GM12878 (cell line): ENCODE data around the gene CHD1.

Source experiments
- EP300 ChIP-seq, 2 experiments: fragments of 150-350 bp in 1 of 2; IDR thresholded peaks; 2 replicates each; pipeline ENCODE4 v1.6.1; 2011 to 2012; ENCODE audit warnings: low read depth in 2 of 2, low read length in 2 of 2, borderline replicate concordance in 1 of 2, improper control_type of control experiment in 1 of 2, inconsistent platforms in 1 of 2; ENCODE audit not compliant: control insufficient read depth in 1 of 2
- KDM1A ChIP-seq: fragments of 200-600 bp; sonication (generic); IDR thresholded peaks from 2 replicates; pipeline ENCODE4 v1.6.1; 2016; ENCODE audit warnings: borderline replicate concordance
- MYC ChIP-seq: IDR thresholded peaks from 2 replicates; pipeline ENCODE4 v1.6.1; 2011; ENCODE audit warnings: mild to moderate bottlenecking, low read length, moderate library complexity, inconsistent platforms; ENCODE audit not compliant: insufficient read depth, insufficient replicate concordance, insufficient read length, severe bottlenecking
- USF2 ChIP-seq: IDR thresholded peaks from 2 replicates; pipeline ENCODE4 v1.6.1; 2011; ENCODE audit warnings: low read depth, low read length, improper control_type of control experiment, borderline replicate concordance
- TF ChIP-seq, protein P1 (sequence below): fragments of 150-350 bp; IDR thresholded peaks from 2 replicates; pipeline ENCODE4 v1.6.1; 2014; ENCODE audit warnings: mild to moderate bottlenecking, low read depth, low read length
- TF ChIP-seq, protein P2 (sequence below): IDR thresholded peaks from 2 replicates; pipeline ENCODE4 v1.6.1; 2012; ENCODE audit warnings: low read length, inconsistent platforms

DNA sequence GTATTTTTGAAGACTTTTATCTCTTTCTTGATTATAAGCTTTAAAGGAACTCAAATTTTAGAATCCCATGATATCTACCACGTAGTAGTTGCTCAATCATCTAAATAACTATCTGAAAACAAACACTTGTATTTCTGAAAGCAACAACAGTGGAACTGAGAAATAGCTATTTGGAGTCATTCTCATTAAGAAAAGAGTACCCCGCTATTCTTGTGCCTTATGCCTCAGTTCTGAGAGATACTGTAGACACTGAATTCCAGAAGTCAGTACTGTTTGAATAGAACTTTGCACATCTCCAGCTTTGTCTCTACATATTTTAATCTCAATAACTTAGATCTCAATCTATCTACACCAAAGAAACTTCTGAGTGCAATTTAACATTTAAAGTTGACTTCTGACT lies 11.4 kb downstream of the CHD1 start:
- TF ChIP-seq, protein P1, sequence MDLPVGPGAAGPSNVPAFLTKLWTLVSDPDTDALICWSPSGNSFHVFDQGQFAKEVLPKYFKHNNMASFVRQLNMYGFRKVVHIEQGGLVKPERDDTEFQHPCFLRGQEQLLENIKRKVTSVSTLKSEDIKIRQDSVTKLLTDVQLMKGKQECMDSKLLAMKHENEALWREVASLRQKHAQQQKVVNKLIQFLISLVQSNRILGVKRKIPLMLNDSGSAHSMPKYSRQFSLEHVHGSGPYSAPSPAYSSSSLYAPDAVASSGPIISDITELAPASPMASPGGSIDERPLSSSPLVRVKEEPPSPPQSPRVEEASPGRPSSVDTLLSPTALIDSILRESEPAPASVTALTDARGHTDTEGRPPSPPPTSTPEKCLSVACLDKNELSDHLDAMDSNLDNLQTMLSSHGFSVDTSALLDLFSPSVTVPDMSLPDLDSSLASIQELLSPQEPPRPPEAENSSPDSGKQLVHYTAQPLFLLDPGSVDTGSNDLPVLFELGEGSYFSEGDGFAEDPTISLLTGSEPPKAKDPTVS: no peak
- TF ChIP-seq USF2 (no peak), MYC (no peak), EP300 (IDR thresholded peaks at IDR 0.05; ENCODE audit: borderline replicate concordance in 1 of 2, control insufficient read depth in 1 of 2, low read depth in 2 of 2, low read length in 2 of 2) (no peak), KDM1A (no peak)
- TF ChIP-seq, protein P2, sequence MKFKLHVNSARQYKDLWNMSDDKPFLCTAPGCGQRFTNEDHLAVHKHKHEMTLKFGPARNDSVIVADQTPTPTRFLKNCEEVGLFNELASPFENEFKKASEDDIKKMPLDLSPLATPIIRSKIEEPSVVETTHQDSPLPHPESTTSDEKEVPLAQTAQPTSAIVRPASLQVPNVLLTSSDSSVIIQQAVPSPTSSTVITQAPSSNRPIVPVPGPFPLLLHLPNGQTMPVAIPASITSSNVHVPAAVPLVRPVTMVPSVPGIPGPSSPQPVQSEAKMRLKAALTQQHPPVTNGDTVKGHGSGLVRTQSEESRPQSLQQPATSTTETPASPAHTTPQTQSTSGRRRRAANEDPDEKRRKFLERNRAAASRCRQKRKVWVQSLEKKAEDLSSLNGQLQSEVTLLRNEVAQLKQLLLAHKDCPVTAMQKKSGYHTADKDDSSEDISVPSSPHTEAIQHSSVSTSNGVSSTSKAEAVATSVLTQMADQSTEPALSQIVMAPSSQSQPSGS: no peak
